IMR-90 (cell line): ENCODE results near the gene RPRM.

ENCODE experiments used
- BHLHE40 ChIP-seq: fragments of 150-350 bp; IDR thresholded peaks from 2 replicates; pipeline ENCODE4 v1.6.1; 2016; ENCODE audit warnings: mild to moderate bottlenecking, low read depth, low read length
- CHD1 ChIP-seq: IDR thresholded peaks from 2 replicates; pipeline ENCODE4 v1.6.1; 2012; ENCODE audit warnings: low read depth, low read length, improper control_type of control experiment
- CTCF ChIP-seq: conservative IDR thresholded peaks from 2 replicates; pipeline ENCODE4 v1.5.1; 2012; ENCODE audit warnings: mild to moderate bottlenecking, low read depth, low read length, improper control_type of control experiment
- MAFK ChIP-seq: IDR thresholded peaks from 2 replicates; pipeline ENCODE4 v1.6.1; 2012; ENCODE audit warnings: low read depth, low read length, improper control_type of control experiment
- MAZ ChIP-seq: IDR thresholded peaks from 2 replicates; pipeline ENCODE4 v1.6.1; 2012; ENCODE audit warnings: low read depth, mild to moderate bottlenecking, low read length, improper control_type of control experiment, moderate library complexity, borderline replicate concordance
- POLR2A ChIP-seq: IDR thresholded peaks from 2 replicates; pipeline ENCODE4 v1.6.1; 2012; ENCODE audit warnings: mild to moderate bottlenecking, low read depth, low read length
- RCOR1 ChIP-seq: IDR thresholded peaks from 2 replicates; pipeline ENCODE4 v1.6.1; 2012; ENCODE audit warnings: mild to moderate bottlenecking, low read length, improper control_type of control experiment; ENCODE audit not compliant: insufficient replicate concordance

- TF ChIP-seq CTCF: no peak
- no peak for TF ChIP-seq POLR2A
- TF ChIP-seq MAZ: no peak
- TF ChIP-seq CHD1: no peak
- TF ChIP-seq MAFK: no peak
- TF ChIP-seq RCOR1: no peak
- no peak for TF ChIP-seq BHLHE40
These were observed 23.2 kb downstream of the RPRM start for GRCh38 chr2:153455403-153455802.
